ENCODE data around the gene WASF3. TPM values are rescaled to one million over a fixed set of nuclear protein-coding genes. Genes with fewer than 3 reads are reported as not detected.

Gene WASF3
- total RNA-seq, 4 donors from 2014 or later, result 34.8 to 101 (median 49.3) TPM

DNA sequence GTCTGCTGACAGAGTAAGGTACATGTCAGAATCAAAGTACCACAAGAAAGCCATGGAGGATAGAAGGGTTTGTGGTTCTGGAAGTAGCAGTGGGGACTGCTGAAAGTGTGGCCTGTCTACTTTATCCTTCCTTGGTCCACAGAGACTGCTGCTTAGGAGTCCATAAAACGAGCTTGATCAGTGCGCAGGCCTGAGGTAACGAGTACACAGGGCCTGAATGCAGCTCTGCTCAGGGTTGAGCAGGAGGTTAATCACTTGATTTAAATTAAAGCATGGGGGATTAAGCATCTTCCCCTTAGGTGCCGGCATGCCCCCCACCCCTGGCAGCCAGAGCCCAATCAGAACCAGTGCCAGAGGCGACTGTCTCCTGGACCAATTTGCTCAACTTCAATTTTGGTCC lies 34.9 kb upstream of the WASF3 start:
- TF ChIP-seq, protein P1, sequence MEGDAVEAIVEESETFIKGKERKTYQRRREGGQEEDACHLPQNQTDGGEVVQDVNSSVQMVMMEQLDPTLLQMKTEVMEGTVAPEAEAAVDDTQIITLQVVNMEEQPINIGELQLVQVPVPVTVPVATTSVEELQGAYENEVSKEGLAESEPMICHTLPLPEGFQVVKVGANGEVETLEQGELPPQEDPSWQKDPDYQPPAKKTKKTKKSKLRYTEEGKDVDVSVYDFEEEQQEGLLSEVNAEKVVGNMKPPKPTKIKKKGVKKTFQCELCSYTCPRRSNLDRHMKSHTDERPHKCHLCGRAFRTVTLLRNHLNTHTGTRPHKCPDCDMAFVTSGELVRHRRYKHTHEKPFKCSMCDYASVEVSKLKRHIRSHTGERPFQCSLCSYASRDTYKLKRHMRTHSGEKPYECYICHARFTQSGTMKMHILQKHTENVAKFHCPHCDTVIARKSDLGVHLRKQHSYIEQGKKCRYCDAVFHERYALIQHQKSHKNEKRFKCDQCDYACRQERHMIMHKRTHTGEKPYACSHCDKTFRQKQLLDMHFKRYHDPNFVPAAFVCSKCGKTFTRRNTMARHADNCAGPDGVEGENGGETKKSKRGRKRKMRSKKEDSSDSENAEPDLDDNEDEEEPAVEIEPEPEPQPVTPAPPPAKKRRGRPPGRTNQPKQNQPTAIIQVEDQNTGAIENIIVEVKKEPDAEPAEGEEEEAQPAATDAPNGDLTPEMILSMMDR (IDR thresholded peaks at IDR 0.05; ENCODE audit: low read depth), result no peak

DNA sequence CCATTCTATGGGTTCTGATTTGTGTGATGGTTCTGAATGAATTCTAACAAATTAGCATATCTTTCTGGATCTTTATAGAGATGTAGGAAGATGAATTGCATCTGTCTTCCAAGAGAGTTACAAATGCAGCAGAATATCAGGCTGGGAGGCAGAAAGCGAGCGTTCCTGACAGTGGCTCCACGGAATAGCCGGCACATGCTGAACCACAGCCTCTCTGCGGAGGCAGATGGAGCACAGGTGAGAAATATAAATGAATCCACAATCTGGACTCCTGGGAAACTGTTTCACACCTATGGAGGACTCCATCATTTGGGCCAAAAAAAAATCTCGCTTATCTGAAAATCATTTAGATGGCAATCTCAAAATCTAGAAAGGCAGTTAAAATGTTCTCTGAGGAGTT lies 34.5 kb upstream of the WASF3 start:
- TF ChIP-seq, protein P1 (IDR thresholded peaks at IDR 0.05; ENCODE audit: low read depth), result no peak

GRCh38 chr13:26525528-26525927 lies 32.0 kb upstream of the WASF3 start:
- TF ChIP-seq, protein P1 (IDR thresholded peaks at IDR 0.05; ENCODE audit: low read depth), result no peak

GRCh38 chr13:26526702-26527216 lies 30.7 kb upstream of the WASF3 start:
- TF ChIP-seq, protein P1 (IDR thresholded peaks at IDR 0.05; ENCODE audit: low read depth), result no peak

DNA sequence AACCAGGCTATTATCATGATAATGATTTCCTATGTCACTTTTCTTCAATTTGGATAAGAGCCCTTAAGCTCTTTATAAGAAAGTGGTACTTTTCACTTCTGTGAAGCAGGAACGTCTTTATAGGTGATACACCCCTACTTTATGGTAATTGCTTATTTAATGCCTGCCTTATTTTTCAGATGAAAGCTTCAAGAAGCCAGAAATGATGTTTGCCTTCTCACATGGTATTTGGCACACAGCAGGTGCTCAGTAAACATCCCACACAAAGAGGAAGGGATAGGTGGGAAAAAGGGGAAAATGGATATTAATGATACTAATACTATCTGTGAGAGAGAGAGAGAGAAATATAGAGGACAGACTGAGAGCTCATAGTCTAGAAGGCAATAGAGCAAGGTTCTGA lies 29.0 kb upstream of the WASF3 start:
- TF ChIP-seq, protein P1 (IDR thresholded peaks at IDR 0.05; ENCODE audit: low read depth), result no peak

DNA sequence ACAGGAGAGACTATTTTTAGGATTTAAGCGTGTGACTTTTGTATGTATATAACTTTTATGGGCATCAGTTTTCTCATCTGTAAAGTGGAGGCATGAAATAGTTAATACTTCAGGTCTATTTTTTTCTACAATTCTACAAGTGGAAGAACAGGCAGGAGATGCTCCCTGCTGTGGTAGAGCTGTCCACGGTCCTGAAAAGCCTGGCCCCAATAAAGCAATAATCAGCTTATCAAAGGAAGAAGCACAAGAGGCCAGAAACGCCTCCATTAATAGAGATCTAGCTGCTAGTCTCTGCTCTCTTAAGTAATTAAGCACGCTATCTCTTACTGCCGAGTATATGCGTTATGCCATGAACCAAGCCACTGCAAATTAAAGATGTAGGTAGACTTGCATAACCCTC lies 28.0 kb upstream of the WASF3 start:
- TF ChIP-seq, protein P1 (IDR thresholded peaks at IDR 0.05; ENCODE audit: low read depth), result no peak

DNA sequence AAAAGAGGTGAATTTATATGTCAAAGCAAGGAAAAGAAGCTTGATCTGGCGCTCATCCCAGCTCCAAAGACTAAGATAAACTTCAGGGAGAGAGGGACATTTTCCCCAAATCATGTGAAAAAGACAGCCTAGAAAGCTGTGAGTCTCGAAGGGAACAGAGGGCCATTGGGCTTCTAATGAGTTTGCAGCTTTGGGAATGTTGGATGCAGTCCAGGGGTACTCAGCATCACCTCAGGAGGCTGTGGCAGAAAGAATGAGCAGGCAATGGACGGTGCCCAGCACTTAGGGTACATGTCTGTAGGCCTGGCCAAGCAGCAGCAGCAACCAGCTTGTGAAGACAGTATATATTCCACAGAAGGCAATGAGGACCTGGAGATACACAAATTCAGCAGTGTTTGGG lies 25.7 kb upstream of the WASF3 start:
- TF ChIP-seq, protein P1 (IDR thresholded peaks at IDR 0.05; ENCODE audit: low read depth), result no peak
